A549 (cell line): Measurements from ENCODE around the gene KRTAP7-1.

Experiments used
- HOXB13 ChIP-seq: fragments of 250-450 bp; sonication (Bioruptor Pico); IDR thresholded peaks from 2 replicates; pipeline ENCODE4 v1.5.0; 2020; ENCODE audit warnings: low read depth, mild to moderate bottlenecking, moderate library complexity
- POLR2A ChIP-seq: IDR thresholded peaks from 2 replicates; pipeline ENCODE4 v1.6.1; 2012; ENCODE audit warnings: mild to moderate bottlenecking, low read length
- TF ChIP-seq, protein P1 (sequence below): fragments of >200 bp; sonication (Bioruptor Twin); formaldehyde crosslinking; IDR thresholded peaks from 3 replicates; pipeline ENCODE4 v1.5.1; 2016

DNA sequence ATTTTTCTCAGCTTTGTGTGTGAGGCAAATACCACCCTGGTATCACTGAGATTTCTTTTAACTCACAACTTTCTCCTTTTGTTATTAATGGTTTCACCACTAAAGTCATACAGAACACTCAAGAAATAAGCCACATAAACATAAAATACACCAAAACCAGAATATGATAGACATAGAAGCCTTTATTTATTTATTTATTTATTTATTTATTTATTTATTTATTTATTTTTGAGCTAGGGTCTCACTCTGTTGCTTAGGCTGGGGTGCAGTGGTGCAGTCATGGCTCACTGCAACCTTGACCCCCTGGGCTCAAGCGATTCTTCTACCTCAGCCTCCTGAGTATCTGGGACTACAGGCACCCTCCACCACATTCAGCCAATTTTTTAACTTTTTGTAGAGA is 29.0 kb downstream of the KRTAP7-1 start:
- TF ChIP-seq, protein P1, sequence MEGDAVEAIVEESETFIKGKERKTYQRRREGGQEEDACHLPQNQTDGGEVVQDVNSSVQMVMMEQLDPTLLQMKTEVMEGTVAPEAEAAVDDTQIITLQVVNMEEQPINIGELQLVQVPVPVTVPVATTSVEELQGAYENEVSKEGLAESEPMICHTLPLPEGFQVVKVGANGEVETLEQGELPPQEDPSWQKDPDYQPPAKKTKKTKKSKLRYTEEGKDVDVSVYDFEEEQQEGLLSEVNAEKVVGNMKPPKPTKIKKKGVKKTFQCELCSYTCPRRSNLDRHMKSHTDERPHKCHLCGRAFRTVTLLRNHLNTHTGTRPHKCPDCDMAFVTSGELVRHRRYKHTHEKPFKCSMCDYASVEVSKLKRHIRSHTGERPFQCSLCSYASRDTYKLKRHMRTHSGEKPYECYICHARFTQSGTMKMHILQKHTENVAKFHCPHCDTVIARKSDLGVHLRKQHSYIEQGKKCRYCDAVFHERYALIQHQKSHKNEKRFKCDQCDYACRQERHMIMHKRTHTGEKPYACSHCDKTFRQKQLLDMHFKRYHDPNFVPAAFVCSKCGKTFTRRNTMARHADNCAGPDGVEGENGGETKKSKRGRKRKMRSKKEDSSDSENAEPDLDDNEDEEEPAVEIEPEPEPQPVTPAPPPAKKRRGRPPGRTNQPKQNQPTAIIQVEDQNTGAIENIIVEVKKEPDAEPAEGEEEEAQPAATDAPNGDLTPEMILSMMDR = no peak
- TF ChIP-seq POLR2A (no peak), HOXB13 (CRISPR knock-in tag) (no peak)
